ENCODE results near the gene FNDC3A.

The FNDC3A gene

DNA sequence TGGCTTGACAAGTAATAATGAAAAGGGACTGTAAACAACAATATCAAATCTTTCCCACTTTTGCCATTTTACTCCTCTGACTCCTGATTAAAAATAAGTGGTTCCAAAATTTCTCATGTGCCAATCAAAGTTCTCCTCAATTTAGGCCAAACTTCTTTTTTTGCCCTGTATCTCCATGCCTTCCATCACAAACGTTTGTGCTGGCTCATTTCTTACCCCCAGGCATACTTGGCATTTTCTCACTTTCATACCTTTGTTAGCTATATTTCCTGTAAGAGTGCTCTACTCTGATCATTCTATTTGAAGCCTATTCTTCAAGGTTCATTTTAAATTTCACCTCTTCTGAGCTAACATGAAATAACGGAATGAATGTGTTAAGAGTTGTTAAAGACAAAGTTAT is 10.0 kb upstream of the FNDC3A start:
- H3K27me3 ChIP-seq (ENCODE audit: insufficient read depth, poor library complexity, severe bottlenecking), result no peaks in the 10 kb centered on the region
- DNase-seq (ENCODE audit: low read depth in 1 of 2, low spot score in 1 of 2), result no peak
- TF ChIP-seq, protein P1, sequence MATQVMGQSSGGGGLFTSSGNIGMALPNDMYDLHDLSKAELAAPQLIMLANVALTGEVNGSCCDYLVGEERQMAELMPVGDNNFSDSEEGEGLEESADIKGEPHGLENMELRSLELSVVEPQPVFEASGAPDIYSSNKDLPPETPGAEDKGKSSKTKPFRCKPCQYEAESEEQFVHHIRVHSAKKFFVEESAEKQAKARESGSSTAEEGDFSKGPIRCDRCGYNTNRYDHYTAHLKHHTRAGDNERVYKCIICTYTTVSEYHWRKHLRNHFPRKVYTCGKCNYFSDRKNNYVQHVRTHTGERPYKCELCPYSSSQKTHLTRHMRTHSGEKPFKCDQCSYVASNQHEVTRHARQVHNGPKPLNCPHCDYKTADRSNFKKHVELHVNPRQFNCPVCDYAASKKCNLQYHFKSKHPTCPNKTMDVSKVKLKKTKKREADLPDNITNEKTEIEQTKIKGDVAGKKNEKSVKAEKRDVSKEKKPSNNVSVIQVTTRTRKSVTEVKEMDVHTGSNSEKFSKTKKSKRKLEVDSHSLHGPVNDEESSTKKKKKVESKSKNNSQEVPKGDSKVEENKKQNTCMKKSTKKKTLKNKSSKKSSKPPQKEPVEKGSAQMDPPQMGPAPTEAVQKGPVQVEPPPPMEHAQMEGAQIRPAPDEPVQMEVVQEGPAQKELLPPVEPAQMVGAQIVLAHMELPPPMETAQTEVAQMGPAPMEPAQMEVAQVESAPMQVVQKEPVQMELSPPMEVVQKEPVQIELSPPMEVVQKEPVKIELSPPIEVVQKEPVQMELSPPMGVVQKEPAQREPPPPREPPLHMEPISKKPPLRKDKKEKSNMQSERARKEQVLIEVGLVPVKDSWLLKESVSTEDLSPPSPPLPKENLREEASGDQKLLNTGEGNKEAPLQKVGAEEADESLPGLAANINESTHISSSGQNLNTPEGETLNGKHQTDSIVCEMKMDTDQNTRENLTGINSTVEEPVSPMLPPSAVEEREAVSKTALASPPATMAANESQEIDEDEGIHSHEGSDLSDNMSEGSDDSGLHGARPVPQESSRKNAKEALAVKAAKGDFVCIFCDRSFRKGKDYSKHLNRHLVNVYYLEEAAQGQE (IDR thresholded peaks at IDR 0.05; ENCODE audit: insufficient replicate concordance, low read depth), result no peak
- TF ChIP-seq GABPA (IDR thresholded peaks at IDR 0.05; ENCODE audit: low read depth), result no peak
- no peak for TF ChIP-seq SPI1 (IDR thresholded peaks at IDR 0.05; ENCODE audit: borderline replicate concordance, low read depth)
- no peak overlapping the region for H3K27ac ChIP-seq (replicated peaks)
- no peak overlapping the region for H3K4me3 ChIP-seq (replicated peaks; ENCODE audit: insufficient read depth, low read length)

DNA sequence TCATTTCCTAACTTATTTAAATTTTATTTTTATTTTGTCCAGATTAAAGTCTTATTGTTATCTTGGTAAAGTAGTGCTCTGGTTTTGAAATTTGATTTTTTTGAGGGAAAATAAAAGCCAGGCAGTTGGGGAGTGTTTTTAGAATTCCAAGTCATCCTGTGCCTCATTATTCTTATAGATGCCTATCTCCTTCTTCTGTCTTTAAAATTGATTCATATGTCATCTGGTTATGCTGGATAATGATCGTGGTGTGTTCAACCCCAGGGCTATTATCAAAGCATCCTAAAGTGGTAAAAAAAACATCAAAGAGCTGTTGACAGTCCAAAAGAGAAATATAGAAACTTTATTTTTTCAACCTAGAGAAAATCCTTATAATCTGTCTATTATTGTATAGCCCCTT is 6.0 kb upstream of the FNDC3A start:
- Histone ChIP-seq H3K27me3 (ENCODE audit: insufficient read depth, poor library complexity, severe bottlenecking) (no peaks in the 10 kb centered on the region), H3K27ac (replicated peaks) (no peak overlapping the region), H3K4me3 (replicated peaks; ENCODE audit: insufficient read depth, low read length) (no peak overlapping the region)
- TF ChIP-seq SPI1 (IDR thresholded peaks at IDR 0.05; ENCODE audit: borderline replicate concordance, low read depth) (no peak), POLR2AphosphoS5 (IDR thresholded peaks at IDR 0.05; ENCODE audit: low read depth) (no peak), GABPA (IDR thresholded peaks at IDR 0.05; ENCODE audit: low read depth) (no peak)
- TF ChIP-seq, protein P2, sequence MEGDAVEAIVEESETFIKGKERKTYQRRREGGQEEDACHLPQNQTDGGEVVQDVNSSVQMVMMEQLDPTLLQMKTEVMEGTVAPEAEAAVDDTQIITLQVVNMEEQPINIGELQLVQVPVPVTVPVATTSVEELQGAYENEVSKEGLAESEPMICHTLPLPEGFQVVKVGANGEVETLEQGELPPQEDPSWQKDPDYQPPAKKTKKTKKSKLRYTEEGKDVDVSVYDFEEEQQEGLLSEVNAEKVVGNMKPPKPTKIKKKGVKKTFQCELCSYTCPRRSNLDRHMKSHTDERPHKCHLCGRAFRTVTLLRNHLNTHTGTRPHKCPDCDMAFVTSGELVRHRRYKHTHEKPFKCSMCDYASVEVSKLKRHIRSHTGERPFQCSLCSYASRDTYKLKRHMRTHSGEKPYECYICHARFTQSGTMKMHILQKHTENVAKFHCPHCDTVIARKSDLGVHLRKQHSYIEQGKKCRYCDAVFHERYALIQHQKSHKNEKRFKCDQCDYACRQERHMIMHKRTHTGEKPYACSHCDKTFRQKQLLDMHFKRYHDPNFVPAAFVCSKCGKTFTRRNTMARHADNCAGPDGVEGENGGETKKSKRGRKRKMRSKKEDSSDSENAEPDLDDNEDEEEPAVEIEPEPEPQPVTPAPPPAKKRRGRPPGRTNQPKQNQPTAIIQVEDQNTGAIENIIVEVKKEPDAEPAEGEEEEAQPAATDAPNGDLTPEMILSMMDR (IDR thresholded peaks at IDR 0.05; ENCODE audit: insufficient read depth, low read length), result no peak
- TF ChIP-seq, protein P1 (IDR thresholded peaks at IDR 0.05; ENCODE audit: insufficient replicate concordance, low read depth), result no peak
- no peak for DNase-seq (ENCODE audit: low read depth in 1 of 2, low spot score in 1 of 2)

DNA sequence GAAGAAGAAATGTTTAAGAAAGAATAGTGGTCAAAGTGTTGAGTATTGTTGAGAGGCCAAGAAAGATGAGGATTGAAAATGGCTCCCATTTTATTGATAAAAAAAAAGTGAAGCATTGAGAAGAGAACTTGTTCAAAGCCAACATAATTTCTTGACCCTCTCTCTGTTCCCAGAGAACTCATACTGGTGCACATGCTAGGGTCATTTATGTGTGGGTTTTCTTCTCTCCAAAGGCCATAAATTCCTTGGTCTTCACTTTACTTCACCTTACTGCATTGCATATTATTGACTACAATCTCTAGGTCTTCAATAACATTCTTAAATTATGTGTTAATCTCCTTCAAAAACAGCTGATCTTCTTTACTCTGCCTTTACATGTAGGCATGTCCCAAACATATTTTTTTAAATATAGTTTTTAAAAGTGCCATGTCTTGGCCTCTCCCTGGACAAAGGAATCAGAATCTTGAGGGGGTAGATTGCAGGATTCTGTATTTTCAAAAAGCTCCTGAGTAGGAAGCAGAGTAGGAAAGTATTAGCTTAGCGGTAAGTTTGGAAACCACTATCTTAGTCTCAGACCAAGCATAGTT is 1.8 kb upstream of the FNDC3A start:
- TF ChIP-seq, protein P2 (IDR thresholded peaks at IDR 0.05; ENCODE audit: insufficient read depth, low read length), result no peak
- TF ChIP-seq SPI1 (IDR thresholded peaks at IDR 0.05; ENCODE audit: borderline replicate concordance, low read depth), result no peak
- no peak for TF ChIP-seq GABPA (IDR thresholded peaks at IDR 0.05; ENCODE audit: low read depth)
- no peak for TF ChIP-seq POLR2AphosphoS5 (IDR thresholded peaks at IDR 0.05; ENCODE audit: low read depth)
- TF ChIP-seq, protein P1 (IDR thresholded peaks at IDR 0.05; ENCODE audit: insufficient replicate concordance, low read depth), result no peak
- H3K4me3 ChIP-seq (replicated peaks; ENCODE audit: insufficient read depth, low read length), result no peak overlapping the region

More for the DNA sequence above, 1.8 kb upstream of the FNDC3A start:
- Histone ChIP-seq H3K27ac (replicated peaks) (no peak overlapping the region), H3K27me3 (ENCODE audit: insufficient read depth, poor library complexity, severe bottlenecking) (no peaks in the 10 kb centered on the region)
- no peak for DNase-seq (ENCODE audit: low read depth in 1 of 2, low spot score in 1 of 2)

Measured in HL-60 (cell line).